Measurements from ENCODE around the gene MADD.
"Not testable (repeated sequence)": the region's sequence is repeated elsewhere in the genome, so short reads cannot be mapped to it uniquely, and the experiment has no call there.

The MADD gene

DNA sequence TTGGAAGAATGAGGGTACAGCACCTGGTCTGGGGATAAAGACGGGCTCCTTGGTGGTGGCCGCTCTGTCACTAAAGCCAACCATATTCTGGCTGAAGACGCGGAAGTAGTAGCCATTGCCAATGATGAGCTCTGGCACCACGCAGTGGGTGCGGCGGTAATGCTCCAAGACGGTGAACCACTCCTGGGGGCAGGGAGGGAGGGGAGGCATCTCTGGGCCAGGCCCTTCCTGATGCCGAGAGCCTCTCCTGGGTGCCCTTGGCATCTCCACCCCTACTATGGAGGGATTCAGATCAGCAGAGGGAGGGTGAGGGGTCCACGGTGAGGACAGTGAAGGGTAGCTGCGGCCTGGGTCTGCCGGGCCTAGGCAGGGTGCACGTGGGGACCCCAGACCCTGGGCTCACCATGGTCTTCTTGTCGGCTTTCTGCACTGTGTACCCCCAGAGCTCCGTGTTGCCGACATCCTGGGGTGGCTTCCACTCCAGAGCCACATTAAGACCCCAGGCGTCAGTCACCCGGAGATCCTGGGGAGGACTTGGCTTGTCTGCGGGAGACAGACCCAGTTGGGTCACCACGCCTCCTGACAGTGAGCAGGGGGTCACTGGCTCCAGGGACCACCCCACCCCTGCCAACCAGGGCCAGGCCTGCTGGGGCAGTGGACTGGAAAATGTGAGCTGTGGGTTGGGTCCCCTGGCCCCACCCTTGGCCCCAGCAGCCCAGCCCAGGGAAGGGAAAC, 63.0 kb downstream of the MADD start:
- TF ChIP-seq, protein P1, sequence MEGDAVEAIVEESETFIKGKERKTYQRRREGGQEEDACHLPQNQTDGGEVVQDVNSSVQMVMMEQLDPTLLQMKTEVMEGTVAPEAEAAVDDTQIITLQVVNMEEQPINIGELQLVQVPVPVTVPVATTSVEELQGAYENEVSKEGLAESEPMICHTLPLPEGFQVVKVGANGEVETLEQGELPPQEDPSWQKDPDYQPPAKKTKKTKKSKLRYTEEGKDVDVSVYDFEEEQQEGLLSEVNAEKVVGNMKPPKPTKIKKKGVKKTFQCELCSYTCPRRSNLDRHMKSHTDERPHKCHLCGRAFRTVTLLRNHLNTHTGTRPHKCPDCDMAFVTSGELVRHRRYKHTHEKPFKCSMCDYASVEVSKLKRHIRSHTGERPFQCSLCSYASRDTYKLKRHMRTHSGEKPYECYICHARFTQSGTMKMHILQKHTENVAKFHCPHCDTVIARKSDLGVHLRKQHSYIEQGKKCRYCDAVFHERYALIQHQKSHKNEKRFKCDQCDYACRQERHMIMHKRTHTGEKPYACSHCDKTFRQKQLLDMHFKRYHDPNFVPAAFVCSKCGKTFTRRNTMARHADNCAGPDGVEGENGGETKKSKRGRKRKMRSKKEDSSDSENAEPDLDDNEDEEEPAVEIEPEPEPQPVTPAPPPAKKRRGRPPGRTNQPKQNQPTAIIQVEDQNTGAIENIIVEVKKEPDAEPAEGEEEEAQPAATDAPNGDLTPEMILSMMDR (IDR thresholded peaks at IDR 0.05; ENCODE audit: low read depth, low read length, missing control alignments): no peak
- in situ Hi-C loops (cut with HindIII; ENCODE audit: low sequenced_read_pairs): loop anchor here (5.0 kb wide), 1 partner anchor 151 kb away; no protein-coding TSS in a partner anchor
- DNase-seq (ENCODE audit: low read depth): no peak
- no peak overlapping the region for H3K4me3 ChIP-seq (ENCODE audit: low read depth, low read length)

DNA sequence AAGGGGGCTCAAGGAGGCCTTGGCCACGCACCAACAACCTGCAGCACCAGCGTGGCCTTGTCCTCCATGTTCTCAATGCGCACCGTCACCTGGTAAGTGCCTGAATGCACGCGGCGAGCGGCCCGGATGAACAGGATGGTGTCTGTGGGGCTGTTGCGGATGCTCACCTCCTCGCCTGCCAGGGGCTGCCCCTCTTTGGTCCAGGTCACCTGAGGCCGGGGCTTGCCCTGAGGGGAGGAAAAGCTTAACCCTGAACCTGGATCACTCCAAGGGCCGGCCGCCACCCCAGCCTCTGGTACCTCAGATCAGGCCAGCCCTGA, 63.6 kb downstream of the MADD start:
- in situ Hi-C loops (cut with HindIII; ENCODE audit: low sequenced_read_pairs): loop anchor here (5.0 kb wide), 1 partner anchor 151 kb away; no protein-coding TSS in a partner anchor
- TF ChIP-seq, protein P1 (IDR thresholded peaks at IDR 0.05; ENCODE audit: low read depth, low read length, missing control alignments): no peak
- no peak overlapping the region for H3K4me3 ChIP-seq (ENCODE audit: low read depth, low read length)
- no peak for DNase-seq (ENCODE audit: low read depth)

- TF ChIP-seq, protein P1 (IDR thresholded peaks at IDR 0.05; ENCODE audit: low read depth, low read length, missing control alignments): no peak
- in situ Hi-C loops (cut with HindIII; ENCODE audit: low sequenced_read_pairs): loop anchor here (5.0 kb wide), 1 partner anchor 152 kb away; no protein-coding TSS in a partner anchor
- no peak for DNase-seq (ENCODE audit: low read depth)
- H3K4me3 ChIP-seq (ENCODE audit: low read depth, low read length): no peak overlapping the region
These were observed 64.0 kb downstream of the MADD start for GRCh38 chr11:47333886-47334443.

GRCh38 chr11:47334699-47335411, 64.9 kb downstream of the MADD start:
- not testable (repeated sequence) for DNase-seq (ENCODE audit: low read depth); H3K4me3 ChIP-seq (ENCODE audit: low read depth, low read length)
- in situ Hi-C loops (cut with HindIII; ENCODE audit: low sequenced_read_pairs): loop anchor here (5.0 kb wide), 1 partner anchor 153 kb away; no protein-coding TSS in a partner anchor

GRCh38 chr11:47335733-47336132, 65.8 kb downstream of the MADD start:
- DNase-seq (ENCODE audit: low read depth): no peak
- TF ChIP-seq, protein P1 (IDR thresholded peaks at IDR 0.05; ENCODE audit: low read depth, low read length, missing control alignments): no peak
- H3K4me3 ChIP-seq (ENCODE audit: low read depth, low read length): no peak overlapping the region
- in situ Hi-C loops (cut with HindIII; ENCODE audit: low sequenced_read_pairs): no loop called here

- in situ Hi-C loops (cut with HindIII; ENCODE audit: low sequenced_read_pairs): no loop called here
These were observed 66.7 kb downstream of the MADD start for GRCh38 chr11:47336595-47336994.

More at GRCh38 chr11:47336595-47336994, 66.7 kb downstream of the MADD start:
- TF ChIP-seq, protein P1 (IDR thresholded peaks at IDR 0.05; ENCODE audit: low read depth, low read length, missing control alignments): no peak
- no peak overlapping the region for H3K4me3 ChIP-seq (ENCODE audit: low read depth, low read length)
- DNase-seq (ENCODE audit: low read depth): no peak
